ENCODE data around the gene PRTN3. TPM values are rescaled to one million over a fixed set of nuclear protein-coding genes. Genes with fewer than 3 reads are reported as not detected.
"Not testable (repeated sequence)": the region's sequence is repeated elsewhere in the genome, so short reads cannot be mapped to it uniquely, and the experiment has no call there.

Gene PRTN3
- total RNA-seq, 1 experiment from 2014 or later, result 0.14 TPM

DNA sequence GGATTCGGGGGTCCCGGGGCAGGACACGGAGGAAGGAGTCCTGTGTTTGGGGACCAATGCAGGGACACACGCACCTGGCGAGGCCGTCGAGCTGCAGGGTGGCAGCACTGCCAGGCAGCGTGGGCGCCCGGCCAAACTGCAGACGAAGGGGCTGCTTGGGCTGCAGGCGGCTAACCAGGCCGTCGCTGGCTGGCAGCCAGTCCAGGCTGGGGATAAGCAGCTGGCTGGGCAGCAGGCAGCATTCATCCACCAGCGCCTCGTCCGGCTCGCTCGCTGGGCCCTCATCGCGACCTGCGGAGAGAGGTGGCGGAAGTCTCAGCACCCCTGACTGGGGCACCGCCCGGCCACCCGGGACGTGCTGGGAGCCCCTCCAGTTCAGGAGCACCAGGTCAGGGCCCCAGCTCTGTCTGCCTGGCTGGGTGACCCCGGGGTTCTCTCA is 30.2 kb downstream of the PRTN3 start:
- in situ Hi-C loops (cut with HindIII; ENCODE audit: low pct_unique_long_range_greater_than_20kb, low sequenced_read_pairs), result no loop called here
- no peak for DNase-seq (ENCODE audit: low read depth)

DNA sequence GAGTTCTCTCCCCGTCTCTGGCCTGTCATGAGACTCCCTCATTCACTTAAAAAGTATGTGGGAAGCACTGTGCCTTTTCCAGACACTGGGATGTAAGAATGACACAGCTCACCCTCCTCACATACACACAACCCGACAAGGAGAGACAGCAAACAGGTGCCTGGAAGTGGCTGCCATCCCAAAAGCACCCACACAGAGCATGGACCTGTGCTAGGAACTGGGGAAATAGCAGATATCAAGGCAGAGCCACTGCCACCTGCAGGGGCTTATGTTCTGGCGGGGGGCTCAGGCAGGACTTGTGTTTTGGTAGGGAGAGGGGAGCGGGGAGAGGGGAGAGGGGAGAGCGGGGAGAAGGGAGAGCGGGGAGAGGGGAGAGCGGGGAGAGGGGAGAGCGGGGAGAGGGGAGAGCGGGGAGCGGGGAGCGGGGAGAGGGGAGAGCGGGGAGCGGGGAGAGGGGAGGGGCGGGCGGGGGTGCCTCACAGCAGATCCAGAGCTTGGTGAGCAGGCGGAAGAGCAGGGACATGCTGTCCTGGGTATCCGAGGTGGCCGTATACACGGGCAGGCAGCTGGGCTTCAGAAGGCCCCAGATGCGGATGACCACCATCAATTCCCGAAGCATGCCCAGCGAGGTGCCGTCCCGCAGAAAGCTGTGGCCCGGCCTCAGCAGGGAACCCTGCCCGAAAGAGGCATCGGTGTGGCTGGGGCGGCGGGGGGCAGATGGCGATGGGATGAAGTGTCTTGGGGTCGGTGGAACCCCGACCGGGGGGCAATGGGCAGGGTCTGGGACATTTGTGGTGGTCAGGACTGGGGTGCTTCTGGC is 30.9 kb downstream of the PRTN3 start:
- in situ Hi-C loops (cut with HindIII; ENCODE audit: low pct_unique_long_range_greater_than_20kb, low sequenced_read_pairs), result no loop called here
- DNase-seq (ENCODE audit: low read depth), result no peak

DNA sequence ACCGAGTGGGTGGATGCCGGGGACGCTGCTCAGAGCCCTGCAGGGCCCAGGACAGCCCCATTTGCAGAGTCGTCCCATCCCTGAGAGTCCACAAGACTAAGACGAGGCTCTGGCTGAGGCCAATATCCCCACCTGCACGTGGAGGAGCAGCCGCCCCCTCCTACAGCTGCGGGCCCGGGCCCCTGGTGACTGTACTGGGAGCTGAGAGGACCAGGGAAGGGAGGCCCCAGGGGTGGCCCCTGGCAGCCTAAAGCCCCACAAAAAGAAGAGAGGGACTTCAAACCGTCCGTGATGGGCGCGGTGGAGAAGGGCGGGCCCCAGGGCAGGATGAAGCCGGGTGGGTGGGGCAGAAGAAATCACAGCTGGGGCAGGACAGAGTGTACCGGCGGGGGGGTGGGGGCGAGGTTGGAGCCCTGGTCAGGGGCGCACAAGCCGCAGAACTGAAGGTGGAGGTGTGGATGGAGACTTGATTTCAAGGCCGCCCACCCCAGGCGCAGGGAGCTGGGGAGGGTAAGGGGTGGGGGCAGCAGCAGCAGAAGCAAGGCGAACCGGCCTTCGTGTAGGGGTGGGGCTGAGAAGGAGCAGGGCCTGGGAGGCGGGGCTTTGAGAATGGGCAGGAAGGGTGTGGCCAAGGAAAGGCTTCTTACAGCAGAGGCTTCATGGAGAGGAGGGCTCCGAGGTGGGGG is 31.6 kb downstream of the PRTN3 start:
- in situ Hi-C loops (cut with HindIII; ENCODE audit: low pct_unique_long_range_greater_than_20kb, low sequenced_read_pairs), result no loop called here
- DNase-seq (ENCODE audit: low read depth), result peak; percentile 81

DNA sequence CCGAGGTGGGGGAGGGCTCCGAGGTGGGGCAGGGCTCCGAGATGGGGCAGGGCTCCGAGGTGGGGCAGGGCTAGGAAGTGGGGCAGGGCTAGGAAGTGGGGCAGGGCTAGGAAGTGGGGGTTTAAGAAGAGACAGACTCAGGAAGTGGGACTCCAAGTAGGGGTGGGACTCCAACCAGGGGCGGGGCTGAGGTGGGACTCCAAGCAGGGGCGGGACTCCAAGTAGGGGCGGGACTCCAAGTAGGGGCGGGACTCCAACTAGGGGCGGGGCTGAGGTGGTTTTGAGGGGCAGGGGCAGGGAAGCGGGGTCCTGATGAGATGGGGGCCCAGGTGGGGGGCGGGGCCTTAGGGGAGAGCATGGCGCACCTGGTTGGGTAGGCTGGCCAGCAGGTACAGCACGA is 32.3 kb downstream of the PRTN3 start:
- in situ Hi-C loops (cut with HindIII; ENCODE audit: low pct_unique_long_range_greater_than_20kb, low sequenced_read_pairs), result no loop called here

DNA sequence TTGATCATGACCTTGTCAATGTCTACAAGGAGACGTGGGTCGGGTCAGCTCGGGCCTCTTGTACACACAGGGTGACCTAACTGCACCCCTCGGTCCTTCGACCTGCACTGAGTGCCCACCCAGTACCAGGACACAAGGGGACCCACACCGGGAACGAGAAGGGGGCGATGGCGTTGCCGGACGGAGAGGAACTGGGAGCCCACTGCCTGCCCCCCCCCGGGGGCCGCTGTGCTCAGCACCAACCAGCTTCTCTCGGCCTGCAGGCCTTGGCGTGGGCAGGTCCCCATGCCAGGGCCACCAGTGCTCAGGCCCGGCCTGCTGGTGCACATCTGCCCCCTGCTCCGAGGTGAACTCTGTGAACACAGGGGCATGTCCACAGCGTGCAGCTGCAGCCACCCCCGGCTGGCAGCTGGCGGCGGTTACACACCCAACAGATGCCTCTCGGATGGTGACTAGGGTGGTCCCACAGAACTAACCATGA is 32.8 kb downstream of the PRTN3 start:
- no peak for DNase-seq (ENCODE audit: low read depth)
- in situ Hi-C loops (cut with HindIII; ENCODE audit: low pct_unique_long_range_greater_than_20kb, low sequenced_read_pairs), result no loop called here

More for the DNA sequence above, 32.3 kb downstream of the PRTN3 start:
- DNase-seq (ENCODE audit: low read depth), result peak; percentile 62

DNA sequence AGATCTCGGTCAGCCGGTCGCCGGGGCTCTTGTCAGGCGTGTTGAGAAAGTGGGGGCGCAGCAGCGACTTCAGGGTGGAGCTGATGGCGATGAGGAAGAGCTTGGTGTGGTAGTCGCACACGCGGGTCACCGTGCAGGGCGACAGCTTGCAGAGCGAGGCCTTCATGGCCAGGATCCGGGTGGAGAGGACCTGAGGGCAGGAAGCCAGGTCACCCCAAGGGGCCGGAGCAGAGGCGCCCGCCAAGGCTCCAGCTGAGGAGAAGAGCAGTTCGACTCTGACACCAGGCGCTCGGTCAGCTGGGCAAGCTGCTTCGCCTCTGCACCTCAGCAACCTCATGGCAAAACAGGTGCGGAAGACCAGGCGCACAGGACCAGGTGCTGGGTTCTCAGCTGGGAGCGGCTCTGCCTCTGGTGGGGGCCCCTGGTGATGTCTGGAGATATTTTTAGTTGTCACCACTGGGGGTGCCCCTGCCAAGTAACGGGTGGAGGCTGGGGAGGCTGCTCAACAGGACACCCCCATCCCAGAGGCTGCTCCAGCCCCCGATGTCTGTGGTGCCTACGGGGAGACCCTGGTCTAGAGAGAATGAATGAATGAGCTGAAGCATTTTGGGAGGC is 34.6 kb downstream of the PRTN3 start:
- in situ Hi-C loops (cut with HindIII; ENCODE audit: low pct_unique_long_range_greater_than_20kb, low sequenced_read_pairs), result no loop called here

DNA sequence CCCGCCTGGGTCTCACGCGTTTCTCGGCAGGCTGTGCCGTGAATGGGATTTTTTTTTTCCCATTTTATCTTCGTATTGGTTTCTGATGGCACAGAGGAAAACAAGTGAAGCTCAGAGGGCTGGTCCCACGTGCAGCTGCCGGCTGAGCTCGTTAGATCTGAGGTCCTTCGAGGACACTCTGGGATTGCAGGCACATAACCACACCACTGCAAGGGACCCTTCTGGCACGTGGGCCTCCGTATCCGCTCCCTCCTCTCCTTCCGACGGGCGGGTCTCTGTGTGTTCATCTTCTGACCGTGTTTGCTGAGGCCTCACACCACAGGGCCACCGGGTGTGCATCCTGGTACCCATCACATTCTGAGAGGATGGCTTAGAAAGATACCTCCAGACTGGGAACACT is 35.3 kb downstream of the PRTN3 start:
- in situ Hi-C loops (cut with HindIII; ENCODE audit: low pct_unique_long_range_greater_than_20kb, low sequenced_read_pairs), result no loop called here
- no peak for DNase-seq (ENCODE audit: low read depth)

More for the DNA sequence above, 34.6 kb downstream of the PRTN3 start:
- DNase-seq (ENCODE audit: low read depth), result no peak

DNA sequence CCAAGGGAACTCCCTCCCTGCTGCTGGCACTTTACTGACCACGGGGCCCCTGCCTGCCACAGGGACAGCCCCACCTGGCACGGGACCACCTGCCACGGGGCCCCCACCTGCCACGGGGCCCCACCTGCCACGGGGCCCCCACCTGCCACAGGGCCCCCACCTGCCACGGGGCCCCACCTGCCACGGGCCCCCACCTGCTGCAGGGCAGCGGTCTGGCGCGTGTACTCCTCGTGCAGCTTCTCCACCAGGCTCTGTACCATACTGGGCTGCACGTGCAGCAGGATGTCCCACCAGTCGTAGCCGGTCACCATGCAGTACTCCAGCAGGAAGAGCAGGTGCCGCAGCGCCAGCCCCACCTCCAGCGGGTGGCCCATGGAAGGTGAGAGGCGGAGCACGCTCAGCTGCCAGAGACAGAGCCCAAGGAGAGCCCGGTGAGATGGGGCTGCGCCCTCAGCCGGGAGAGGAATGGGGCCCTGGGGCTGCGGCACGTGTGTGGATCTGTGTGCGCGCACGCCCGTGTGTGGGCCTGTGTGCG is 36.0 kb downstream of the PRTN3 start:
- no peak for DNase-seq (ENCODE audit: low read depth)
- in situ Hi-C loops (cut with HindIII; ENCODE audit: low pct_unique_long_range_greater_than_20kb, low sequenced_read_pairs), result no loop called here

DNA sequence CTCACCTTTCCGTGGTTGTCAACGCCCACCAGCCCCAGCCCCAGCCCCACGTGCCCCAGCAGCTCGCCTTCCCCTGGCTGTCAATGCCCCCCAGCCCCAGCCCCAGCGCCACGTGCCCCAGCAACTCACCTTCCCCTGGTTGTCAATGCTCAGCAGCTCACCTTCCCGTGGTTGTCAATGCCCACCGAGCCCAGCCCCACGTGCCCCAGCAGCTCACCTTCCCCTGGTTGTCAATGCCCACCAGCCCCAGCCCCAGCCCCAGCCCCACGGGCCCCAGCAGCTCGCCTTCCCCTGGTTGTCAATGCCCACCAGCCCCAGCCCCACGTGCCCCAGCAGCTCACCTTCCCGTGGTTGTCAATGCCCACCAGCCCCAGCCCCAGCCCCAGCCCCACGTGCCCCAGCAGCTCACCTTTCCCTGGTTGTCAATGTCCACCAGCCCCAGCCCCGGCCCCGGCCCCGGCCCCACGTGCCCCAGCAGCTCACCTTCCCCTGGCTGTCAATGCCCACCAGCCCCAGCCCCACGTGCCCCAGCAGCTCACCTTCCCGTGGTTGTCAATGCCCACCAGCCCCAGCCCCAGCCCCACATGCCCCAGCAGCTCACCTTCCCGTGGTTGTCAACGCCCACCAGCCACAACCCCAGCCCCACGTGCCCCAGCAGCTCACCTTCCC is 37.3 kb downstream of the PRTN3 start:
- in situ Hi-C loops (cut with HindIII; ENCODE audit: low pct_unique_long_range_greater_than_20kb, low sequenced_read_pairs); DNase-seq (ENCODE audit: low read depth): not testable (repeated sequence)

DNA sequence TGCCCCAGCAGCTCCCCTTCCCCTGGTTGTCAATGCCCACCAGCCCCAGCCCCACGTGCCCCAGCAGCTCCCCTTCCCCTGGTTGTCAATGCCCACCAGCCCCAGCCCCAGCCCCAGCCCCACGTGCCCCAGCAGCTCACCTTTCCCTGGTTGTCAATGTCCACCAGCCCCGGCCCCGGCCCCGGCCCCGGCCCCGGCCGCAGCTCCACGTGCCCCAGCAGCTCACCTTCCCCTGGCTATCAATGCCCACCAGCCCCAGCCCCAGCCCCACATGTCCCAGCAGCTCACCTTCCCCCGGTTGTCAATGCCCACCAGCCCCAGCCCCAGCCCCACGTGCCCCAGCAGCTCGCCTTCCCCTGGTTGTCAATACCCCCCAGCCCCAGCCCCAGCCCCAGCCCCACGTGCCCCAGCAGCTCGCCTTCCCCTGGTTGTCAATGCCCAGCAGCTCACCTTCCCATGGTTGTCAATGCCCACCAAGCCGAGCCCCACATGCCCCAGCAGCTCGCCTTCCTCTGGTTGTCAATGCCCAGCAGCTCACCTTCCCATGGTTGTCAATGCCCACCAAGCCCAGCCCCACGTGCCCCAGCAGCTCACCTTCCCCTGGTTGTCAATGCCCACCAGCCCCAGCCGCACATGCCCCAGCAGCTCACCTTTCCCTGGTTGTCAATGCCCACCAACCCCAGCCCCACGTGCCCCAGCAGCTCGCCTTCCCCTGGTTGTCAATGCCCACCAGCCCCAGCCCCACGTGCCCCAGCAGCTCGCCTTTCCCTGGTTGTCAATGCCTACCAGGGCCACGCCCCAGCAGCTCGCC is 38.2 kb downstream of the PRTN3 start:
- DNase-seq (ENCODE audit: low read depth); in situ Hi-C loops (cut with HindIII; ENCODE audit: low pct_unique_long_range_greater_than_20kb, low sequenced_read_pairs): not testable (repeated sequence)

DNA sequence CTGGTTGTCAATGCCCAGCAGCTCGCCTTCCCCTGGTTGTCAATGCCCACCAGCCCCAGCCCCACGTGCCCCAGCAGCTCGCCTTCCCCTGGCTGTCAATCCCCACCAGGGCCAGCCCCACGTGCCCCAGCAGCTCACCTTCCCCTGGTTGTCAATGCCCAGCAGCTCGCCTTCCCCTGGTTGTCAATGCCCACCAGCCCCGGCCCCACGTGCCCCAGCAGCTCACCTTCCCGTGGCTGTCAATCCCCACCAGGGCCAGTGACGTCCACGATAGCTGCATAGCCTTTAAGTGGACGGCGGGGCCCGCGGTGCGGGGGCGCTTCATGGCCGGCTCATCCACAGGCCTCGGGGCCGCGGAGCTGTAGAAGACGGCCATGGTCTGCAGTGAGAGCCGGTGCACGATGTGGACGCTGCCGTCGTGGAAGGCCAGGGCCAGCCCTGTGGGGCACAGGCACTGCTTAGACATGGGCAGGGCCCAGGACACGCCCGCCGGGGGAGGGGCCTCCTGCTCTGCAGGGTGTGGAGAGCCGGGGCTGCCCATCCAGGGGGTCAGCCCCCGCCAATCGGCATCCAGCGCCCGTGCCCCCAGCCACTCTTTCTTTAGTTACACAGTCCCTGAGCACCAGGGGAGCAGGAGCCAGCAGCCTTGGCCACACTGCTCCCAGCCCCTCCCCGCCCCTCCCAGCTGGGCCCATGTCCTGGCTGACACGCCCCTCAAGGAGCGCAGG is 39.1 kb downstream of the PRTN3 start:
- no peak for DNase-seq (ENCODE audit: low read depth)
- in situ Hi-C loops (cut with HindIII; ENCODE audit: low pct_unique_long_range_greater_than_20kb, low sequenced_read_pairs), result no loop called here

DNA sequence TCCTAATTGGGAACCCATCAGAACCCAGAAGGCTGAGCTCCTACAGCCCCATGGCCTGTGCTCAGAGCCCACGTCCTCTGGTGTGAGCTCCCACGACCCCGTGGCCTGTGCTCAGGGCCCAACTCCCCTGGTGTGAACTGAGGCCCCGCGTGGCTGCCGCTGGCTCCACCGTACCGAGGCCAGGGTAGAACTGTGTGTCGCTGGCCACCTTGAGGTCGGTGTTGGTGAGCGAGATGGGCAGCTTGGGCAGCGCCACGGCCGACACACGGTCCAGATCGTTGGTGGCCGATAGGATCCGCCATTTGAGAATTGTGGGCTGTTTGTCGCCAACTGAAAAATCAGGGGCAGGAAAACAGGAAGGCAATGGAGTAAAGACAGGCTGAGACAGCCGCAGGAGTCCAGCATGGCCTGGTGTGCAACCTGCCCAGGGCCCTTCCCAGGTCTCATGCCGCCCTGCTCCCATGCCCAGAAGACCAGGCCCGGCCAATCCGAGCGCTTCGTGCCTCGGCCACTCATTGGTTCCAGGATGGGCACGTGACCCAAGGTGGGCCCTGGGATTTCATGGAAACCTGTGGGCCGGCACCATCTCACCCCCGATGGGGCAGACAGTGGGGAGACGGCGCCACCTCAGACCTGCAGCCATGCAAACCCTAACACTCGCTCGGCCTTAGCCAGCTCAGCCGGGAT is 40.7 kb downstream of the PRTN3 start:
- in situ Hi-C loops (cut with HindIII; ENCODE audit: low pct_unique_long_range_greater_than_20kb, low sequenced_read_pairs), result no loop called here
- DNase-seq (ENCODE audit: low read depth), result no peak

DNA sequence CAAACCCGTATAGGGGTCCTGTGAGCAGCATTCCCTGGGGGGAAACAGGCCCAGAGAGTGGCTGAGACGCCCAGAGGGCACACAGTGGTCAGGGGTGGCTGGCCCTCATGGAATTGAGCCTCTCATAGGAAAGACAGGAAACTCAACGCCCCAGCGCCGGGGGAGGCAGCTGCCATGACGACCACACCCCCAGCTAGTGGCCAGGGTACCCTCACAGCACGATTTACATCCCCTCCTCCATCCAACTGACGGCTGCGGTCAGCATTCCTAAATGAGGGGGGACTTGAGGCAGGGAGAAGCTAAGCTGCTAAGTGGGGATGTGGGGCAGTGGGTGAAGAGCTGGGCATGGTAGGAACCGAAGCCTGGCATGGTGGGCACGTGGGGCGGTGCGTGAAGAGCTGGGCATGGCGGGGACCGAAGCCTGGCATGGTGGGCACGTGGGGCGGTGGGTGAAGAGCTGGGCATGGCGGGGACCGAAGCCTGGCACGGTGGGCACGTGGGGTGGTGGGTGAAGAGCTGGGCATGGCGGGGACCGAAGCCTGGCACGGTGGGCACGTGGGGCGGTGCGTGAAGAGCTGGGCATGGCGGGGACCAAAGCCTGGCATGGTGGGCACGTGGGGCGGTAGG is 42.2 kb downstream of the PRTN3 start:
- DNase-seq (ENCODE audit: low read depth), result no peak
- in situ Hi-C loops (cut with HindIII; ENCODE audit: low pct_unique_long_range_greater_than_20kb, low sequenced_read_pairs), result no loop called here

DNA sequence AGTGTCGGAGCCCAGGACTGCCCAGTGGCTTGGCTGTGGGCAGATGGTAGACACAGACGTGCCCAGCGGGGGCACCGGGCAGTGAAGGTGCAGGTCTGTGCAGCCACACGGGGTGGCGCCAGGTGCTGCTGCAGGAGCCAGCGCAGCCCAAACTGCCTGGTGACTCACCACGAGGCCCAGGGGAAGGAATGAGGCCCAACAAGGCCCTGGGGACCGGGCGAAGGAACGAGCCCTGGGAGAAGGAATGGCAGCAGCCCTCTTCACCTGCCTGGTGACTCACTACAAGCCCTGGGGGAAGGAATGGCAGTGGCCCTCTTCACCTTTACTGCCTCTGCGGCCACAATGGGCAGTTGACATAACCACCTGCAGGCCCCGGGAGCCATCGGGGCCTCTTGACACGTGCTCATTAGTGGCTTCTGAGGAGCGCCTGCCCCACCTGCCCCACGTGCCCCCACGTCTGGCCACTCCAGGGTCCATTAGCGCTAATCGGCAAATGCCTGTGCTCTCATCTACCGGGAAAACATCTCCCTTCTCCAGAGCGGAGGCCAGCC is 42.9 kb downstream of the PRTN3 start:
- in situ Hi-C loops (cut with HindIII; ENCODE audit: low pct_unique_long_range_greater_than_20kb, low sequenced_read_pairs), result no loop called here
- peak; percentile 56 for DNase-seq (ENCODE audit: low read depth)

DNA sequence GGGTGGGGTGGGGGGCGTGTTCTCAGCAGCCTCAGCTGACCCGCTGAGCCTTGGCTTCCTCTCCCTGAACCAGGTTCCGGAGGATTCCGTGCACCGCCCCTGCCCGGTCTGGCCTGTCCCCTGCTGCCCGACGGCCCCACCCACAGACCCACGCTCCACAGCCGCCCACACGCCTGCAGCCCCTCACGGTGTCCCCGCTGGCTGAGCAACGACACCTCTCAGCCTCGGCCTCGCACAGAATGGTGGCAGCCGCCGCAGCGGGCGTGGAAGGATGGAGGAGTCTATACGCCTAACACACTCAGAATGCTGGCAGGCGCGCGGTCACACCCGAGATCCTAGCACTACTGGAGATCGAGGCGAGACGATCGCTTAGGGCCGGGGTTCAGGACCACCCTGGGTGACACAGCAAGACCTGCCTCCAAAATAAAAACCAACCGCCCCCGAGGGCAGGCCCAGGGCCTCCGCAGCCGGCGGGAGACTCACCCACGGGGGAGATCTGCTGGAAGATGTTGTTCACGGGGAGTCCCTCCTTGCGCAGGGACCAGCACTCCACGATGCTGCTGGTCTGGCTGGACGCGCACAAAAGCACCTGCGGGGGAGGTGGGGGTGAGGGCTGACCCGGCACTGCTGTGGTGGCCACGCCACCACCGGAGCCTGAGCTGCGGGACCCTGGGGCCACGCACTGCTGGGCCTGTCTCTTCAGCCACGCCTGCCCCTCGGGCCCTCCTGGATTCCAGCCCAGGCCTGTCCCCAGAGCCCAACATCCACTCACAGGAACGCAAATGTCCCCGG is 43.8 kb downstream of the PRTN3 start:
- in situ Hi-C loops (cut with HindIII; ENCODE audit: low pct_unique_long_range_greater_than_20kb, low sequenced_read_pairs), result no loop called here
- no peak for DNase-seq (ENCODE audit: low read depth)

Data from Caki2 (cell line).